CD4-positive, alpha-beta T cell treated with Interleukin-17A for 4 hours (primary cell): ENCODE data around the gene PTGDR2.

ENCODE experiments used
- DNase-seq: peaks from one replicate; pipeline ENCODE4 v3.0.0-alpha.2; 2020; ENCODE audit warnings: mixed read lengths

PTGDR2 gene

DNA sequence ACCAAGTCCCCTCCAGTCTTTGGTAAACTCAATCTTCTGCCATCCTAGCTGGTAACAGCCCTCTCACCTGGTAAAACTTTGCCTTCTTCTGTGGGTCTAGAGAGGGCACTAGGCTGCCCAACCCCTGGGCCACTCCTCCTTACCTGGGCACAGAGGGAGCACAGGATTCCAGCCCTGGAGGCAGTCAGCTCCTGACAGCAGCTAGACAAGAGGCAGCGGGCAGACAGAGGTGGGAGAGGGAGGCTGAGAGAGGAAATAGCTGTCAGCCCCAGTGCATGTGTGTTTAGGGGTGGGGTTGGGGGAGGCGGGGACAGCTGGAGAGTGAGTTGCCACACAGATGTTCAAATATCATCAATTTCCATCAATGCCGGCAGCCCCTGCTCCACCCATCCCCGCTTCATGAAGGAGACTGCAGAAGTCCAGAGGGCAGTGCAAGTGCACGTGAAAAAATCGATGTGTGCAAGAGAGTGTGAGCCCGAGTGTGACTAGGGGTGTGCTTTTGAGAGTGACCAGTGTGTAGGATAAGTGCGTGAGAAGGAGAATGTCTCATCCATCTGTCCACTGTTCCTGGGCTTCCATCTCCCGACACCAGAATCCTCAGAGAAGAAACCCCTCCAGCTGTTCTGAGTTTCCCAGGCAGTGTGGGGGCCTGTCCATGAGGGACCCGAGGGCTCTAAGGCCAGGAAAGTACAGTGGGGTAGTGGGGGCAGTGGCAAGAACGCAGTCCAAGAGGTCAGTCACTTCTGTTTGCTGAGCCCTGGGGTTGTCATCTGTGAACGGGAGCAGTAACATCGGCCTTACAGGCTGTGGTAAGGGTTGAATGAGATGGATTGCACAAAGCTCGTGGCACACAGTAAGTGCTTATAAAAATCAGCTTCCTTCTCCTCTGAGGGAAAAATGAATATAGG lies at the start of gene PTGDR2:
PTGDR2 (minus strand) TSS at position 225 of the 908 bp plus-strand sequence. CDS start 2,228 bp downstream, outside the sequence.
- DNase-seq = no peak

DNA sequence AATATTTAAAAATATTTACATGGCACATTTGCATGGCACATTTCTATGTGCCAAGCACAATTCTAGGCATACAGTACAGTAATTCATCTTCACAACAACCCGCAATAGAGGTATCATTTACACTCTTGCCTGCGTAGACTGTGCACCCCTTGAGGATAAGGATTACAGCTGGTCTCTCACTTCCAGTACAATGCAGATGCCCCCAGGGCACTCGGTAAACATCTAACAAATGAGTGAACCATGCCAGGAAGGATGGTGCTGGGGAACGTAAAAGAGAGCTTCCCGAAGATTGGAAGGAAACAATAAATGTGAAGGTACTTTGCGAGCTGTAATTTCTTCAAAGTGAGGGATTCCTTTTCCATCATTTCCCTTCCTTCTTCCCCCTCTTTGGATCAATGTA lies 49.3 kb upstream of the PTGDR2 start:
- no peak for DNase-seq

DNA sequence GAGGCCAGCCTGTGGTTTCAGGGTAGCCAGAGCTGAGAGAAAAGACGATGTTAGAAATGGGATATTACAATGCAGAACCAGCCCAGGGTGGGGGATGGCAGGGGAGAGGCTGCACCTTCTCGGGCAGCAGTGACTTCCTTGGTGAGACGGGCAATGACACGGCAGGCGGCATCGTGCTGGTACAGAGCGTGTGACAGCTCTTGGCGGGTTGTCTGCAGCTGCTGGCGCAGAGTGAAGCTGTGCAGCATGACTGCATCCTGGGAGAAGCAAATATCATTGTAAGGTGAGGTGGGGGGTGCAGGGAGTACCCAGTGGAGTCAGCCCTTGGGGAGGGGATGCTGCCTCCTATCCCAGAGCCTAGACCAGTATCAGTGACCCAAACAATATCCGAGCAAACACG lies 46.9 kb upstream of the PTGDR2 start:
- no peak for DNase-seq

DNA sequence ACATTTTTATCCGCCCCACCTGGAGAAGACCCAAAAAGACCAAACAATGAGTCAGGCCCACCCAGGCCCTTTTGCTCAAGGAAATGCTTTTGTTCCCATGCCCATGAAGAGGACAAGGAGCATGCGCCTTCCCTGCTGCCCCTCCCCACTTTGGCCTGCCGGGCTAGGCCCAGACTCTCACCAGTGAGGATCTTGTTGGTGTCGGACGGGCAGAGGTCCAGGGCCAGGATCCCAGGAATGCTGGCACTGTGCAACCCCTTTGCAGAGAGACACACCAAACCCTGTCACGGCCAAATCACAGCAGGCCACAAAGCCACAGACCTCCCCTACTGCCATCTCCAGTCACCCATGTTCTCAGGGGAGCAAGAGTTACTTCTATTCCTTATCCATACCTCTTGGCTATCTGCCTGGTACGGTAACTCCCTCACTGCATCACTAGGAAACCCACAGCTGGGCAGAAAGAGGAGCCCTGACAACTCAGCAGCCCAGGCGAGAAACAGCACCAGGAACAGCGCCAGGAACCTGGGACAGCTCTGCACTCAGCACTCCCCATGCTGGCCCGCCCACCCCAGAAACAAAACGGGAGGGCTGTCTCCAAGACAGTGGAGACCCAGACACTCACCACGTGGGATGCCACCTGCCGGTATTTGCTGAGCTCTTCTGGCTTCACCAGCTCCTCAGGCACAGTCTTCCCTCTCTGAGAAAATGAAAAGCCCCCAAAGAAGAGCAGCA lies 45.1 kb upstream of the PTGDR2 start:
- no peak for DNase-seq

DNA sequence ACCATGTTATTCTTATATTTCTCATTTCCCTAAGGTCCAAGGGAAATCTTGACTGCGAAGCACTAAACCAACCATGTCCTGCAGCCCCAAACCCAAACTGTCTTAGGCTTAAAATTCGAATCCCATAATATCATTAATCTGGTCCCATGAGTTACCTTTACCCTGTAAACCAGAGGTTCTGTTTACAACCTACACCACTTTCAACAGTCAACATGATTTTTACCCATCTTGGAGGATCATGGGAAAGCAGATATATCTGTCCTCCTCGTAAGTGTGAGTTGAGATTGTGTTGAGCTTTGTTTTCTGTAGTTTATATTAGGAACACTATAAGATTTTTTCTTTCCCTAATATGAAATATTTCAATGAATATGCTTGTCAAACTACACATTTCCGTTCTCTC lies 44.2 kb upstream of the PTGDR2 start:
- no peak for DNase-seq

DNA sequence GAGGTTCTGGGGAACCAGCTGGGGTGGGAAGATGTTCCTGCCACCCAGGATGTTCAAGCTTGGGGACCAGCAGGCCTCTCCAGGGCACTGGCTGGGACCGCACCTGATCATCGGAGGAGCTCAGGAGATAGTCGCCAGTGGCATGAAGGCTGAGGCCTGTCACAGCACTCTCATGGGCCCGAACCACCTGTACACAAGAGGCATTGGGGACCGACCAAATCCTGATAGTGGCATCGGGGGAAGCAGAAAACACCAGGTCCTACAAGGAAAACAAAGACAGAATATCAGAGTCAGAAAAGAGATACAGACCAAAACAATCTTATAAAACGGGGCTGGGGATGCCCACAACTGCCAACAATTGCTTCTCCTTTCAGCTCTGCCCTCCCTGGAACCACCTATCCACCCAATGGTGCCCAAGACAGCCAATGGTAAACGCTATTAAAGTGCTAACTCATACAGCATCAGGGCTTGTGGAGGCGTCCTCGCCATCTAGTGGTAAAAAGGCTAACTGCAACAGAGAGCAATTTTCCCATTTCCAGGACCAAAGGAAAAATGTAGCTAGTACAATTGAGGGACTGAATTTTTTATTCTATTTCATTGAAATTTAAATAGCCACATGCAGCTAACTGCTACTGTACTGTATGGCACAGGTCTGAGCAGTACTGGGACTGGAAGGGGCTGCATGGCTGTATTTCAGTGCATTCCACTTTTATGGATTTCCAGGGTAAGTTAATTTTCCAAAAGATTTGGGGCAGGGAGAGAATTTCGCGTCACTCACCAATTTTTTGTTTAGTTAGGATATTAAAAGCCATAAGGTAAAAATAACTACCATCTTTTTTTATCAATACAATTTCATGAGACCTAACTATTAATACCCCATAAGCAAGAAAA lies 43.5 kb upstream of the PTGDR2 start:
- peak; percentile 24 for DNase-seq

DNA sequence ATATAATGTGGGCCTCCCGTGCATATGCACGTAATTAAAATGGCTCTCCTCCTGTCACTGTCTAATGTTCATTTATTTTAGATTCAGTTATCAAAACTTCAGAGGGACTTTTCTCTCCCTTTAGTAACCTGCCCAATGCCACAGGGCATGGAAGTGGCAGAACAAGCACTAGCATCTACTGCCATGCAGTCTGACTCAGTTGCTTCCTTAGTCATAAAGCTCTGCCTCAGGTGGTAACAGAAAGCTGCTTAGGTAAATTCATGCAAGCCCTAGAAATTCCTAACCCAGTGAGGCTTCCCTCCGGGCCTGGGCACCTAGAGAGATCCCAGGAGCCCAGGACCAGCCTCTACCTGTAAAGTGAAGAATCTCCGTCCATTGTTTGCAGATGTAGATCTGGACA lies 41.7 kb upstream of the PTGDR2 start:
- no peak for DNase-seq

DNA sequence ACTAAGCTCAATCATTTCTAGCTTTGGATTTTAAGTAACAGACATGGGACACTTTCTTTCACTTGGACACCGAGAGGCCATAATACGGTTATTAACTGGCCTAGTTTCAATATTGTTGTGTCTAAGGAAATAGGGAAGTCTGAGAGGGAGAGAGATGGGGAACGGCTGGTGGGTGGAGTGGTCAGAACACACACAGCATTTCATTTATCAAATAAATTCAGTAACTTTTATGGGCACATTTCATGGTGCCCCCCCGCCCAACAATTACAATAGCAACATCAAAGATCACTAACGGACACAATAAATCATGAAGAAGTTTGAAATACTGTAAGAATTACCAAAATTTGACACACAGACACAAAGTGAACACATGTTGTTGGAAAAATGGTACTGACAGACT lies 39.9 kb upstream of the PTGDR2 start:
- no peak for DNase-seq

DNA sequence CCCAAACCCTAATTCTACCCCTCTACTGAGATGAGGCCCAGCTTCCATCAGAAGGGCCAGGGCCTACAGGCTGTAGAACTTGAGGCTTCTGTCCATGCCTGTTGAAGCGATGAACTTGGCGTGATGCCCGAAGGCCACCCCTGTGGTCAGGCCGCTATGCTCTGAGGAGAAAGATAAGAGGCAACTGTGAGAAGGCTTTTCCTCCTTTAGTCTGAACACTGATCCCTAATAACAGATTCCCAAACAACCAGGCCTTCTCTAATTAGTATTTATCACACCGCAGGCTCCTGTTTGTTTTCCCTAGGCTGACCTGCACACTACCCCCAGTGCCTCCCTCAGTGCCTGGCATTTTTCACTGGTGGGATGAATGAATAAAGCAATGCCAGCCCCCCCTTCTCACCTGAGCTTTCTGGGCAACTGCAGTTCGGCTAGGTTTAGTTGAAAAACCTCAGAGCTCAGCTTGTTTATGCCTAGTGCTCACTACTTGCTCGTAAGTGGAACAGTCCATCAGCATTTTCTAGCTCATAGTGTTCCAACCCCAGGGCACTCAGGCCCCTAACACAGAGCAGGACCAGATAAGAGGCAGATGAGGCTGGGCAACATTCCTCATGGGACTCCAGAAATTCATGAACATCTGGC lies 35.5 kb upstream of the PTGDR2 start:
- DNase-seq = no peak

DNA sequence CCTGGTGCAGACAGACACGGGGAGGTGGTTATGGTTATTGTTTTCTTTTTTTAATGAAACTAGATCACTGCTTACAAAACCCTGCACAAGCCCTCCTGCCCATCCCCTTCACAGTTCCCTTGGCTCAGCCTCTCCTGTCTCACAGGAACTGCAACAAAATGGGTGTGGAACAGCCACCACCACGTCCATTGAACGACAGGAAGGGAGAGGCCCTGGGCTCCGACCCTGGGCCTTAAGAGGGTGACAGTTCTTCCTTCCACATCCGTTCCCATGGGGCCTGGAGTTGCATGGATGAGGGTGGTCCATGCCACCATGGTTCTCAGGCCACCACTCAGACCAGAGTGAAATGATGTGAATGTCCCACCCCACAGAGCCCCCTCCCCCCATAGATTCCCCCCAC lies 34.9 kb upstream of the PTGDR2 start:
- DNase-seq = no peak

DNA sequence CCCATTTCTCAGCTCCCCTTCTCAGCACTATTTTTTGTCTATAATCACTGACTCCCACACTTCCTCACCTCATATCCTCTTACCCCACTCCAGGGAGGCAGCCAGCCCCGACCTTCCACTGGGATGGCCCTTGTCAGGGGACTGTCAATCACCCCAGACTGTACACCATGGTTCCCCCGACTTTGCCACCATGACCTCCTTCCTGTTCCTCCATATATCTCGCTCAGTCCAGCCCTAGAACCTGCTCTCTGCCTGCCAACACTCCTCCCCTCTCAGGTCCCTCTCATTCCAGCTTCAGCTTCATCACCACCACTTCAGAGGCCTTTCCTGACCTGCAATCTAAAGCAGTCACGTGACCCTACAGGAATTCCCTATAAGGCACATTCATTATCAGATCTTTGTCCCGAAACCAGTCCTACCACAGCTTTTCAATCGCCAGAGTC lies 34.1 kb upstream of the PTGDR2 start:
- DNase-seq = no peak

DNA sequence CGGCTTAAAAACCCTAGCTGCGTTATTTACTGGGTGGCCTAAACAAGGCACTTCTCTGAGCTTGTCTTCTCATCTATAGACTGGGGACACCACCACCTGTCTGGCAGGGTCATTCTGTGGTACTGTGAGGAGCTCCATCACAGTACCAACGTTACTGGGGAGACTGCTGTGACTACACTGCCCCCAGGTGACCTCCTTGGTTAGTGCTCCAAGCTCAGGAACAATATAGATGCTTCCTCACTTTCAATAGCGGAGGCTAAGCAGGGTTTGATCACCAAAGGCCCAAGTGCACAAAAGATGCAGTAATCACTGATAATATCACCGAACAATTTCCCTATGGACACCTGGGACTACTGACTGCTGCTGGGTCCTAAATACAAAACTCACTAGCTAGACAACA lies 31.8 kb upstream of the PTGDR2 start:
- peak; percentile 38 for DNase-seq

DNA sequence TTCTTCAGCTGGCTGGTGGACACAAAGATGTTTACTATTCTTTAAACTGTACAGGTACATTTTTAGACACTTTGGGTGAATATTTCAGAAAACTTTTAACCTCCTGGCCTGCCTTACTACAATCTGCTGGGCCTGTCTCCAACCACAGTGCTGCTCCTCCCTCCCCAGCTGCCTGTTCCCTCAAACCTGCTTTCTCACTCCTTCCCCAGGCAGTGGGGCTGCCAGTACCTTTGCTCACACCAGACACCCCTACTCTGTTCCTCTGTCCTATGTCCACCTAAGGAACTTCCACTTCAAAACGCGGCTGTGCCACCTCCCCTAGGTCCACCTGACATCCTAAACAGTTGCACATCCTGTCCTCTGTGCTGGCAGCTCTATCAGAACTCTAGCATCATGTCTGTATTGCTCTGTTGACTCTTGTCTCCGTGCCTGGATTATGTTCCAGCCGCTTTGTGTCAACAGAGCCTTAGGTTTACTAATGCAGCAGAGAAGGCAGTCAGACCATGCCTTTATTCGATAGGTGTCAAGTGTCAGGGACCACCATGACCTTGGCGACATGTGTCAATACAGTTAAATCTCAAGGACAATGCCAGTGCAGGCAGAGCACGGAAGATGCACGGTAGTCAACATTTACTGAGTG lies 25.0 kb upstream of the PTGDR2 start:
- DNase-seq = no peak

DNA sequence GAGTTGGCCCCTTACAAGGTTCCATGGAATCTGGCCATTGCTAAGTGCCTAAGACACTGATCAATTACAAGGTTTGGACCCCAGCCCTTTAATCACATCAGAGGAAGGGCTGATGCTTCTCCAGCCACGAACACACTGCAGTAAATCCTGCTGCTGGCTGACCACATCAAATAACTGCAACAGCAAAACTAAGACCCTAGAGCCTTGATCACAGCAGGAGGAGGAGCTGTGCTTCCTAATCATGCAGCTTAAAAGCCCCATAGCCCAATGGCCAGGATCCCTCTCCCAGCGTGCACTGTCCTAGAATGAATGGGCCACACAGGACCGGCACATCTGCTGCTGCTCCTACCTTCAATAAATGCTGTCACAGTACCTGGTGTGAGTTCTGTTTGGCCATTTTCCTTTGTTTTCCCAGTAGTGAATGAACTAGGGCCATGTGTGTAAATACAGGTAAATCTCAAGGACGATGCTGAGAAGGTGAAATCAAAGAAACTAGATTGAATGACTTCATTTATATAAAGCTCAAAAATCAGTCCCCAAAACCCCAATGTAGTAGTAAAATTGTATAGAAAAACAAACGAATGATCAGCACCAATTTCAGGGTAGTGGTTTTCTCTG lies 24.3 kb upstream of the PTGDR2 start:
- no peak for DNase-seq

DNA sequence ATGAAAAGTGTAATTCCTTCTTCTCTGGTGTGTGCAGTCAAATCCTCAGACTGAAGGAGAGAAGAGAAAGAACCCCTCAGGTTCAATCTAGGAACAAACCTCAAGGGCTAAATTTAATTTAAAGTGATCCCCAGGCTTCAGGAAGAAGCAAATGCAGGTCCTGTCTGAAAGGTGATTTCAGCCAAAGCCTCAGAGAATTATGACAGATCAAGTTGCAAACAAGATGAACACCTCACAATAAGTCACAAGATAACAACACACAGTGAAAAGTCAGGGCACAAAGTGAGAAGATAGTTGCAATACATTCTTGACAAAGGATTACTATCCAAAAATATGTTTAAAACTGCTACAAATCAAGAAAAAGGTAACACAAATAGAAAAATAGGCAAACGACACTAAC lies 23.4 kb upstream of the PTGDR2 start:
- DNase-seq = no peak

DNA sequence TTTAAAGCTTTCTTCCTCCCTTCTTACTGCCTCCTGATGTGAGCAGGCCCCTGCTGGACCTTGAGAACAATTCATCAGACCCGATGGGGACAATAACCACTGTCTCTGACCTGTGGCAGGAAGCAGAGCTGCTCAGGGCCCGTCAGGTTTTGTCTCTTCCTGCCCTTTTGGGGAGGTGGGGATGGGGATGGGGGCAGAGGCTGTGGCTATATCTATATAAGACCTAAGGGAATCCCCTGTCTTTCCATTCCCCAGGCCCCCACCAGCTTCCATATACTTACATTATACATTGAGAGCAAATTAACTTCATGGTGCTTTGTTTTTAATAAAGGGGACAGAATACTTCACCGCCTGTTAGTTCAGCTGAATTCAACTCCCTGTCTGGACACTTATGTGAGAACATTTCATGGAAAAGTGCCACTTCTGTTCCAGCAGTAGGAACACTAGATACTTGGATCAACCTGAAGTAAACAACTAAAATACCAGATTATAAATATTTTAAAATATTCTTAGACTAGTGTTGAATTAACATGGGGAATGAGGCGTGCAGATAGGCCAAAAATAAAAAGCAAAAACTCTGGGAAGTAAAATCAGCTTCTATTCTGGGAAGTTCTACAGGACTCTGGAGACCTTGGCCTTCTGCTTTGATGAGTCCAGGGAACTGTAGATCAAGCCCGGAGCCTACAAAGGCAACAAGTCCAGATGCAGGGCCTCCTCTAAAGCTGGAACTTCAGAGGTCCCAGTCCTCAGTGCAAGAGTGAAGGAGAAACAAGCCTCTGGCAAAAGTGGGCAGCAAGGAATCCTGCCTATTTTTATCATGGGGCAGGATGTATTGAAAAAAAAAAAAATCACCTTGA lies 22.7 kb upstream of the PTGDR2 start:
- DNase-seq = no peak

DNA sequence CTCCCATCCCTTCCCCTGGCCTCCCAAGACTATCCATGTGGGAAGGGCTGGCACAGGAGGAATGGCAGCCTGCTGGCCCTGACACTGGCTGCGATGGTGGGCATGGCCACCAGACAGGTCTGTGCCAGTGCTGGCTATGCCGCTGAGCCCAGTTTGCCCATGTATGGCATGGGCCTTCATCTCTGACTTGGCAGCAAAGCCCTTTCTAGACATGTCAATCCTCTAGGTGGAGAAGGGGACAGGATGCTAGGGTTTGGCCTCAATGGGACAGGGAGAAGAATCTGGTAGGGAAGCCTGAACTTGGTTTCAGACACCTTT lies 20.4 kb upstream of the PTGDR2 start:
- DNase-seq = no peak

DNA sequence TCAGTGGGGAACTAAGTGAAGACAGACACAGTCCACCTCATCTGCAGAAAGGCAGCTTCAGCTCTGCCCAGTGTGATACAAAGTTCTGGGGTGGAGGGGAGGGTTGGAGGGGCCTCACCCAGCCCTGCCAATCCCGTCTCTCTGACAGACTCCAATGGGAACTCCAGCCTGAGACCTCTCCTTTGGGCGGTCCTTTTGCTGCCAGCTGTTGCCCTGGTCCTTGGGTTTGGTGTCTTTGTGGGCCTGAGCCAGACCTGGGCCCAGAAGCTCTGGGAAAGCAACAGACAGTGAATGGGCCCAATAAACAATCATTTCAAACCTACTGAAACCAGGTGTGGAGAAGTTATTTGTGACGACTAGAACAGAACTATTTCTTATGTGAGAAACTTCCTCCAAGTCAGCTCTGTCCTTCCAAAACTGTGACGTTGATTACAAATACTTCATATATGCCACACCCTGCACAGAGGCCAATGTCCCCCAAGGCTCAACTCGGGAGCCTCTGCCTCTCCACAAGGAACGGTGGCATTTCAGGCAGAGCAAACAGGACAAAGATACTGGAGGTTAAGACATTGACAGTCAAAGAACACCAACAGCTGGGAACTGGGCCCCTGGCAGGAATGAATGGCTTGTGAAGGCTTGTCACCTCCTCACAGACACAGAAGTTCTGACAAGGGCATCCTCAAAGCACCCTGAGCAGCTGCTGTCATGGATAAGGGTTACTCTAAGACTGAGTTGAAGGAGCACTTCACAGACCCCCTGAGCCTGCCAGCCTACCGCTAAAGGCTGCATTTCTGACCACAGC lies 19.8 kb upstream of the PTGDR2 start:
- no peak for DNase-seq

DNA sequence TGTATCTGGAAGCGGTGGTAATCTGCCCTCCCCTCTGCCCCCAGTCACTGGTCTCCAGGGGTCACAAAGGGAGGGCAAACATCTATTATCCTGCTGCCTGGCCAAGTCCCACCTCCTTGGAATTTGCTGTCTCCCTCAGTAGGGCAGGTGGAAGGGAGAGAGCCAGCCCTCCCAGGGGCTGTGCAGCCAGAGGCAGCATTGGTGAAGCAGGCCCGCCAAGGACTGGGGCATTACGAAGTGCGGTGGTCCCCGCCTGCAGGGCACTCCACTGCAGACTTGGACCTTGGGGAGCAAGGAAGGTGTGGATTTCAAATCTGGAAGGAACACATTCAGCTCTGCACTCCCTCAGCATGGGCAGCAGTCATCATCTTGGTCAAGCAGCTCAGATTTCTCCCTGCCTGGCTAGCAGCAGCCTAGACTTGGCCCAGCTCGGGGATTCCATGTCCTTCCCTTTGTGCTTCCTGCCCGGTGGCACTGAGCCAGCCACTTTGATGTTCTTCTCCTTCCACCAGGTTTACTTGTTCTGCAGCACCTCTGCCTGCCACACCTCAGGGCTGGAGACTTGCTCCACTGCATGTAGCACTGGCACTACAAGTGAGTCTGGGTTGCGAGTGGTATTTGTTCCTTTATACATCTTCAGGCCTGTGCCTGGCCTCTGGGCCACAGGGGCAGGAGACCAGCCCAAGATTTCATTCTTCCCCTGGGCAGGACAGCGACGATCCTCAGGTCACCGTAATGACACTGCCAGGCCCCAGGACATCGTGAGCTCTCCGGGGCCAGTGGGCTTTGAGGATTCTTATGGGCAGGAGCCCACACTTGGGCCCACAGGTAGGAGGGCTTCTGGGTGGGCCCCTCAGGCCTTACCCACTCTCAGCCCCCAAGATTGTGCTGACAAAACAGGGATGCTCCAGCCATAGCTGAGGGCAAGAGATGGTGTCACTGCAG lies 18.9 kb upstream of the PTGDR2 start:
- no peak for DNase-seq
